ENCODE data around the gene CEP55. TPM values are rescaled to one million over a fixed set of nuclear protein-coding genes. Genes with fewer than 3 reads are reported as not detected.
"Not testable (repeated sequence)": the region's sequence is repeated elsewhere in the genome, so short reads cannot be mapped to it uniquely, and the experiment has no call there.

CEP55 gene
- total RNA-seq, 1 experiment from 2014 or later, result 62.6 TPM

- CTCF ChIA-PET, result interaction anchor here (1.5 kb wide), 1 partner anchor 139 kb away, joined by 8 read pairs; no protein-coding TSS in a partner anchor
- peak; percentile 72 for DNase-seq
- peak overlapping the region; percentile 80 for H3K4me2 ChIP-seq (ENCODE audit: low read length)
These were observed 45.3 kb downstream of the CEP55 start for GRCh38 chr10:93541402-93542357.

GRCh38 chr10:93542358-93542791 is 46.0 kb downstream of the CEP55 start:
- peak overlapping the region; percentile 60 for H3K4me3 ChIP-seq (ENCODE audit: low read length)
- H3K9me2 ChIP-seq (replicated peaks; ENCODE audit: low read length), result no peaks in the 10 kb centered on the region
- TF ChIP-seq EZH2phosphoT487 (IDR thresholded peaks at IDR 0.05; ENCODE audit: borderline replicate concordance, low read length), result no peak
- peak; percentile 10; the same call in 1 of the 2 replicates for TF ChIP-seq CTCF (conservative IDR thresholded peaks at IDR 0.05; ENCODE audit: low read depth, low read length)
- TF ChIP-seq EZH2 (IDR thresholded peaks at IDR 0.05; ENCODE audit: low read length, unreplicated experiment), result no peak
- intact Hi-C loops (cut with micrococcal nuclease), result loop anchor here (1.0 to 10.0 kb wide), 3 partner anchors 112 to 272 kb away; no protein-coding TSS in a partner anchor
- H3K4me2 ChIP-seq (ENCODE audit: low read length), result peak overlapping the region; percentile 80
- BruUV-seq (replicated peaks), result no TSS peak
- H3F3A ChIP-seq (ENCODE audit: low read length, unreplicated experiment), result no peaks in the 10 kb centered on the region
- H3K36me3 ChIP-seq (ENCODE audit: low read depth, low read length), result no peaks in the 10 kb centered on the region
- CTCF ChIA-PET, result interaction anchor here (0.8 to 1.5 kb wide), 2 partner anchors 138 to 274 kb away, joined by 4 to 8 read pairs; no protein-coding TSS in a partner anchor
- H3K27ac ChIP-seq (ENCODE audit: low read length), result no peak overlapping the region
- ATAC-seq (peak; percentile 67), DNase-seq (peak; percentile 32)
- H3K79me2 ChIP-seq (ENCODE audit: low read length), result no peaks in the 10 kb centered on the region
- H3K9ac ChIP-seq (ENCODE audit: low read length), result no peak overlapping the region
- no peaks in the 10 kb centered on the region for H3K27me3 ChIP-seq (ENCODE audit: low read length)
- H4K20me1 ChIP-seq (ENCODE audit: low read length), result no peaks in the 10 kb centered on the region
- H3K9me3 ChIP-seq (ENCODE audit: low read length), result no peaks in the 10 kb centered on the region
- H2AFZ ChIP-seq (ENCODE audit: low read length), result peak overlapping the region; percentile 76
- H3K4me1 ChIP-seq (ENCODE audit: insufficient read depth, low read length), result peaks cover 8% of the 10 kb centered on the region
- POLR2A ChIA-PET (ENCODE audit: unreplicated experiment), result no interaction called here

More at GRCh38 chr10:93541402-93542357, 45.3 kb downstream of the CEP55 start:
- POLR2A ChIA-PET (ENCODE audit: unreplicated experiment), result no interaction called here
- Histone ChIP-seq H3K9me2 (replicated peaks; ENCODE audit: low read length) (no peaks in the 10 kb centered on the region), H3K9ac (ENCODE audit: low read length) (no peak overlapping the region), H3K79me2 (ENCODE audit: low read length) (no peaks in the 10 kb centered on the region), H3K4me3 (ENCODE audit: low read length) (peak overlapping the region; percentile 60), H2AFZ (ENCODE audit: low read length) (peak overlapping the region; percentile 76), H4K20me1 (ENCODE audit: low read length) (no peaks in the 10 kb centered on the region), H3K27ac (ENCODE audit: low read length) (no peak overlapping the region), H3K27me3 (ENCODE audit: low read length) (no peaks in the 10 kb centered on the region), H3K4me1 (ENCODE audit: insufficient read depth, low read length) (peaks cover 8% of the 10 kb centered on the region; the same call in 1 of the 2 replicates), H3K36me3 (ENCODE audit: low read depth, low read length) (no peaks in the 10 kb centered on the region), H3F3A (ENCODE audit: low read length, unreplicated experiment) (no peaks in the 10 kb centered on the region), H3K9me3 (ENCODE audit: low read length) (no peaks in the 10 kb centered on the region)
- BruUV-seq (replicated peaks), result no TSS peak
- peak; percentile 97 for ATAC-seq
- TF ChIP-seq CTCF (conservative IDR thresholded peaks at IDR 0.05; ENCODE audit: low read depth, low read length), result peak; percentile 91
- no peak for TF ChIP-seq EZH2 (IDR thresholded peaks at IDR 0.05; ENCODE audit: low read length, unreplicated experiment)
- intact Hi-C loops (cut with micrococcal nuclease), result loop anchor here (1.0 to 10.0 kb wide), 3 partner anchors 113 to 273 kb away; no protein-coding TSS in a partner anchor

- H3K79me2 ChIP-seq (ENCODE audit: low read length); H3K9ac ChIP-seq (ENCODE audit: low read length); H3K27ac ChIP-seq (ENCODE audit: low read length); H3K27me3 ChIP-seq (ENCODE audit: low read length); H4K20me1 ChIP-seq (ENCODE audit: low read length); H3K9me3 ChIP-seq (ENCODE audit: low read length); H3K36me3 ChIP-seq (ENCODE audit: low read depth, low read length); H2AFZ ChIP-seq (ENCODE audit: low read length); H3F3A ChIP-seq (ENCODE audit: low read length, unreplicated experiment); POLR2A ChIA-PET (ENCODE audit: unreplicated experiment); H3K9me2 ChIP-seq (replicated peaks; ENCODE audit: low read length); ATAC-seq; DNase-seq; CTCF ChIA-PET; BruUV-seq (replicated peaks); H3K4me3 ChIP-seq (ENCODE audit: low read length); H3K4me2 ChIP-seq (ENCODE audit: low read length): not testable (repeated sequence)
- H3K4me1 ChIP-seq (ENCODE audit: insufficient read depth, low read length), result peaks cover 20% of the 10 kb centered on the region
- intact Hi-C loops (cut with micrococcal nuclease), result loop anchor here (10.0 kb wide), 2 partner anchors 108 to 268 kb away; no protein-coding TSS in a partner anchor
These were observed 50.6 kb downstream of the CEP55 start for GRCh38 chr10:93546995-93547394.
